22Rv1 (cell line): Measurements from ENCODE around the gene NFIA.

Source experiments
- H3K27ac ChIP-seq: fragments of 450-650 bp; 2 replicates; pipeline ENCODE4 v1.5.1; 2017
- ZFX ChIP-seq: fragments of 450-650 bp; IDR thresholded peaks from 2 replicates; pipeline ENCODE4 v1.6.1; 2017; ENCODE audit warnings: antibody characterized with exemption, borderline replicate concordance
- TF ChIP-seq, protein P1 (sequence below): fragments of 450-650 bp; IDR thresholded peaks from 2 replicates; pipeline ENCODE4 v1.5.1; 2017; ENCODE audit warnings: mild to moderate bottlenecking

The NFIA gene

DNA sequence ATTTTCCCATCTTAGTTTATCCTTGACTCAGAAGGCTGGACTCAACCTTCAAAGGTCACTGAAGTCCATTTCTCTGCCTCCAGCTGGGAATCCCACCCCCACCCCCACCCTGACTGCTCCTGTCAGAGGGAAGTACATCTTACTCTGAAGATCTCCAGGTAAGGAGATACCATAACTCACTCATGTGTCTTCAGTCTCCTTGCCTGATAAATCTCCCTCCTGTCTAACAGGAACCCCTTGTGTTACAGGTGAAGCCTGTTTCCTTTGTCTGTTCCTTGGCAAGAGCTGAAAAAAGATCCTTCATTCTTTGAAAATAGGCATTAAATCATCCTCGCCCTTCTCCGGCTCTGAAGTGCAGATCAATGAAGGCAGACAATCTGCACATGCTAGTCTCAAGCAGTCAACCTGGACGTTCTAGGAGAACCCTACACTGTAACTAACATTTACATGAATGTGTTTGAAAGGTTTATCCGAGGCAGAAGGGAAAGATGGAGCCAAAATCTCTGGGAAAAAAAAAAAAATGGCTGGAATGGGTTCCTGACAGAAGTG, 392.0 kb downstream of the NFIA start:
- no peak overlapping the region for H3K27ac ChIP-seq
- TF ChIP-seq ZFX, result no peak
- TF ChIP-seq, protein P1, sequence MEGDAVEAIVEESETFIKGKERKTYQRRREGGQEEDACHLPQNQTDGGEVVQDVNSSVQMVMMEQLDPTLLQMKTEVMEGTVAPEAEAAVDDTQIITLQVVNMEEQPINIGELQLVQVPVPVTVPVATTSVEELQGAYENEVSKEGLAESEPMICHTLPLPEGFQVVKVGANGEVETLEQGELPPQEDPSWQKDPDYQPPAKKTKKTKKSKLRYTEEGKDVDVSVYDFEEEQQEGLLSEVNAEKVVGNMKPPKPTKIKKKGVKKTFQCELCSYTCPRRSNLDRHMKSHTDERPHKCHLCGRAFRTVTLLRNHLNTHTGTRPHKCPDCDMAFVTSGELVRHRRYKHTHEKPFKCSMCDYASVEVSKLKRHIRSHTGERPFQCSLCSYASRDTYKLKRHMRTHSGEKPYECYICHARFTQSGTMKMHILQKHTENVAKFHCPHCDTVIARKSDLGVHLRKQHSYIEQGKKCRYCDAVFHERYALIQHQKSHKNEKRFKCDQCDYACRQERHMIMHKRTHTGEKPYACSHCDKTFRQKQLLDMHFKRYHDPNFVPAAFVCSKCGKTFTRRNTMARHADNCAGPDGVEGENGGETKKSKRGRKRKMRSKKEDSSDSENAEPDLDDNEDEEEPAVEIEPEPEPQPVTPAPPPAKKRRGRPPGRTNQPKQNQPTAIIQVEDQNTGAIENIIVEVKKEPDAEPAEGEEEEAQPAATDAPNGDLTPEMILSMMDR, result no peak

DNA sequence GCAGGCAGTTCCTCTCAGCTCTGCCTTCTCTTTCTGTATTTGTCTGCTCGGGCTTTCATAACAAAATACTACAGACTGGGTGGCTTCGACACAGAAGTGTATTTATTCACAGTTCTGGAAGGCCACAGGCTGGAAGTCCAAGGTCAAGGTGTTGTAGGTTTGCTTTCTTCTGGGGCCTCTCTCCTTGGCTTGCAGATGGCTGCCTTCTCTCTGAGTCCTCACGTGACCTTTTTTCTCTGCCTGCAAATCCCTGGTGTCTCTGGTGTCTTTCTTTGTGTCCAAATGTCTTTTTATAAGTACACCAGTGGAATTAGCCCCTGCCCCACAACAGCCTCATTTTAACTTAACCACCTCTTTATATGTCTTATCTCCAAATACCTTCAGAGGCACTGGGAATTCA, 392.6 kb downstream of the NFIA start:
- H3K27ac ChIP-seq, result no peak overlapping the region
- TF ChIP-seq ZFX, result no peak
- TF ChIP-seq, protein P1, result no peak

DNA sequence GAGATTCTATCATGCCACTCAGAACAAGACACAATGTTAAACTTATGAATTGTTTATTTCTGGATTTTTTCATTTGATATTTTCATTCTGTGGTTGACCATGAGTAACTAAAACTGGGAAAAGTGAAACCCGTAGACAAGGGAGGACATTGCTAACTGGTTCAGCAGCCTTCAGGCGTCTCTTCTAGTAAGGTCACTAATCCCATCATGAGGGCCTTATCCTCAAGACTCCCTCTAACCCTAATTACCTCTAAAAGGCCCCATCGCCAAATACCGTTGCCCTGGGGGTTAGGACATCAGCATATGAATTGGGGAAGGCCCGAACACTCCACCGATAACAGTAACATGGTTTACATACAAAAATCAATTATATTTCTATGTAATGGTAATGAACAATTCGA, 394.9 kb downstream of the NFIA start:
- no peak overlapping the region for H3K27ac ChIP-seq
- TF ChIP-seq, protein P1, result no peak
- no peak for TF ChIP-seq ZFX

DNA sequence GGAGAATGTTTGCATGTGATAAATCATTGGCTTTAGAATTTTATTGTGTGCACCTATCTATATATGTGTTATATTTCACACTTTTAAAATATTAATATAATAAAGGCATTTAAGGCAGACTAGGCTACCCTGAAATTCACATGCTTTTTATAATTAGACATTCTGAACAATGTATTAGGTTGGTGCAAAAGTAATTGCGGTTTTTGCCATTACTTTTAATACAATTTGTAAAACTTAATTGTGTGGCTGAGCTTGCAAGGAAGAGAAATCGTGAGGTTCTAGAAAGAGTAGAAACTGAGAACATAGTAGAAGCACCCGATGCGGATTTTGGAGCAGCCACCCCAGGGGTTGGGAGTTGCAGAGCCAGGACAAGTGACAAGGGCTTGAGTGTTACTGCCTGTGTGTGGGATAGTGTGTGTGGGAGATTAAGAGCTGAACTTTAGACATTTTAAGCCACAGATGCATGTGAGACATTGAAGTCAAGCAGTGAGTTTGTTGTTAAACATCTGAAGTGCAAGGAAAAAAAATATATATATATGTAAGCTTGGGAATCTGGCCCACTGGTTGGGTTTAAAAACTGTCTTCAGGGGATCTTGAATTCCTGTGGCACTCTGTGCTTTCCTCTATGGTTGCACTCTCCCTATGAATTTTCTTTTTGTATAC, 398.0 kb downstream of the NFIA start:
- TF ChIP-seq, protein P1, result no peak
- H3K27ac ChIP-seq, result no peak overlapping the region

DNA sequence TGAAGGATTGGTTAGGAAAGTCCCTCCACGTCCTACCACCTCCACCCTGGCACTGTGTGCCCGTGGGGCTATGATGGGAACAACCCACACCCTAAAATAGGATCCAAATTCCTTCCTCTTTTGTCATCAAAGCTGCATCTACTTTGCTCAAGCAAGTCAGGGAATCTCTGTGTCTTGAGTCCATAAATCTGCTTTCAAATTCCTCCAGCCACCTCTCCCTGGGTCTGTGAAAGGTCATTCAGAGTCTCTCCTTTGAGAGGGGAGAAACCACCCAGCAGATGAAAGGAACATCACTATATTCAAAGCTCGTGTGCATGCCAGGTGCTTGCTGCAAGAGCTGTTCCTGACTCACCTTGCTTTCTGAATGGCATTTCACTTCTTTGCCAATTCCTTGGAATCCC, 399.0 kb downstream of the NFIA start:
- no peak overlapping the region for H3K27ac ChIP-seq
- TF ChIP-seq ZFX, result no peak
- TF ChIP-seq, protein P1, result no peak

DNA sequence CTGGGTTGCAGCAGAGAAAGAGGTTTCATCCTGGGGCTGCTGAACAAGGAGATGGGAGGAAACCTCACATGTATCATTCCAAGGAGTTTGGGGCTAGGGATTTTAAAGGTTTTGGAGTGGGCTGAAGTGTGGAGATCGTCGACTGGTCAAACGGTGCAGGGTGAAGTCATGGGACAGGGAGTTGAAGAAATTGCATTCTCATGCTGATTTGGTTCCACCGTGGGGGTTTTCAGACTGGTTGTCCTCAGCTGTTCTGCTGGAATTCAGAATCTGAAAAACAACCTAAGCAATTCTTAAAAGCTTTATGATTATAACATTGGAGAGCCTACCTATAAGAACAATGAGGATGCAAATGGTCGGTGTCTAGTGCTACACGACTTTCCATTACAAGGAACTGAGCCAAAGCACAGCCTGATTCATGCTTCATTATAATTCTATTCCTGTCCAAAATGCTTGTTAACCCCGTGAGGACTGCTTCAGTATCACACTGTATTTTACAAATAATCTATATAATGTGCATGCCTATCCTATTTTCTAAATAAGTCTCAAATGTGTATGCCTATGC, 399.9 kb downstream of the NFIA start:
- no peak overlapping the region for H3K27ac ChIP-seq
- TF ChIP-seq, protein P1, result no peak
- no peak for TF ChIP-seq ZFX

DNA sequence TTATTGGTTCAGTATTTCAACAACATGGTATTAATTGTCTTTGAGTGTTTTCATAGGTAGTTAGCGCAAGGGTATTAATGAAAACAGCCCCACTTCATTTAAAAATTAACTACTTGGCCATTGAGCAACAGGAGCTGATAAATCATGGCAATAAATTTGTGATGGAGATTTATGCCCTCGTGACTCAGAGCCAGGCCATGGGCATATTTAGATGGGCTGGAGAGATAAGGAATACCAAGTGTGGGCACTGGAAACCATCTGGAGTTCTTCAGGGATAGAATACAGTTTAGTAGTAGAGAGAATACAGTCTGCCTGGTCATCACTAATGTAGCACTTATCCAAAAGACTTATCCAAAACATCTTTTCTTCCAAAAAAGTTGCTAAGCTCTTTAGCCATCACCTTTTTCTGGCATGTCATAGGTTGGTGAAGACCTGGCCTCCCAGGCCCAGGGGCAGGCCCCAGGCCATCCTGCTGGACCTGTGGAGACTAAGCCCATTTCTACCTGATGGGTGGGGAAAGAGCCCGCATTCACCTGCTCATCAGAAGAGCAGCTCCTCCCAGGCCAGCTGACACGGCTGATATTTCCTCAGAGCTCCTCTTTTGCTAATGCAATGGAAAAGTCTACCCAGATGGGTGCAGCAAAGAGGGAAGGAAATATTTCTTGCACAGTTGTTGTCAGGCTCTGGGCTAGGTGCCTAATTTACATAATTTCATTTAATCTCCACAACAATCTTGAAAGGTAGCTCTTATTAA, 404.6 kb downstream of the NFIA start:
- no peak for TF ChIP-seq ZFX
- TF ChIP-seq, protein P1, result no peak

More for the DNA sequence above, 404.6 kb downstream of the NFIA start:
- H3K27ac ChIP-seq, result no peak overlapping the region
